Measurements from ENCODE around the gene PCGF2.

PCGF2 gene

DNA sequence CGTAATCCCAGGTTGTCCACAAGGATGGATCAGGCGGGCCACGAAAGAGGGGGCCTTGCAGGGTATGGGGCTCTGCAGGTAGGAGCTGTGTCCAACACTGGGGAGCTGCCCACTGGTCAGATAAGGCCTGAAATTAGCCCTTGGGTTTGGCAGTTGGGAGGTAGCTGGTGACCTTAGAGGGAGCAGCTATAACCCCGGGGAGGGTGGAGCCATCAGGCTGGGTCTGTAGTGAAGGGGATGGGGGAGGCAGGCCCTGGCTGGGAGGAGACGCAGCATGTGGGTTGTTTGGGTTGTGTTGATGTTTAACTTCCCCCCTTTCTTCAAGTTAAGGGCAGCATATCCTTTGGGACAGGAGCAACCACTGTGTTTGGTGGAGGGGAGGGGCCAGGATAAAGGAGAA is 37.2 kb downstream of the PCGF2 start:
- peaks cover 31% of the 10 kb centered on the region for H3K4me1 Mint-ChIP-seq (ENCODE audit: low read depth)

DNA sequence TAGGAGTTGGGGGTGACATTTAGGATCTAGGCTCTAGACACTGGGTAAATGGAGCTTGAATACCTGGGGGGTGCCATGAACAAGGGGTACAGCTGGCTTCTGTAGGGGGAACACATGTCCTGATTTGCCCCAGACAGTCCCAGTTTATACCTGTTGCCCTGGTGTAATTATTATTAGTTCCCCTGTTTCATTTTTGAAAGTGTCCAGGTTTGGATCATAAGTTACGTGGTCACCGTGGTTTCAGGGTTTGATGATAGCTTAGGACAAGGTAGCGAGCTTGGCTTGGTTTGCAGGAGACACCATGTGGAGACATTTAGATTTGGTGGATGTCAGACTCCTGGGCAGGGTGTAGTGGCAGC is 37.6 kb downstream of the PCGF2 start:
- Mint-ChIP-seq H3K9me3 (no peaks in the 10 kb centered on the region), H3K27ac (peak overlapping the region; percentile 22), H3K4me3 (no peak overlapping the region), H3K27me3 (ENCODE audit: low read depth) (no peaks in the 10 kb centered on the region), H3K4me1 (ENCODE audit: low read depth) (peaks cover 29% of the 10 kb centered on the region), H3K36me3 (ENCODE audit: low read depth) (peaks cover 55% of the 10 kb centered on the region)
- DNase-seq (ENCODE audit: low spot score), result no peak

More for the DNA sequence above, 37.2 kb downstream of the PCGF2 start:
- H3K4me3 Mint-ChIP-seq, result no peak overlapping the region
- H3K9me3 Mint-ChIP-seq, result no peaks in the 10 kb centered on the region
- no peak overlapping the region for H3K27ac Mint-ChIP-seq
- H3K27me3 Mint-ChIP-seq (ENCODE audit: low read depth), result no peaks in the 10 kb centered on the region
- H3K36me3 Mint-ChIP-seq (ENCODE audit: low read depth), result peaks cover 59% of the 10 kb centered on the region
- no peak for DNase-seq (ENCODE audit: low spot score)

DNA sequence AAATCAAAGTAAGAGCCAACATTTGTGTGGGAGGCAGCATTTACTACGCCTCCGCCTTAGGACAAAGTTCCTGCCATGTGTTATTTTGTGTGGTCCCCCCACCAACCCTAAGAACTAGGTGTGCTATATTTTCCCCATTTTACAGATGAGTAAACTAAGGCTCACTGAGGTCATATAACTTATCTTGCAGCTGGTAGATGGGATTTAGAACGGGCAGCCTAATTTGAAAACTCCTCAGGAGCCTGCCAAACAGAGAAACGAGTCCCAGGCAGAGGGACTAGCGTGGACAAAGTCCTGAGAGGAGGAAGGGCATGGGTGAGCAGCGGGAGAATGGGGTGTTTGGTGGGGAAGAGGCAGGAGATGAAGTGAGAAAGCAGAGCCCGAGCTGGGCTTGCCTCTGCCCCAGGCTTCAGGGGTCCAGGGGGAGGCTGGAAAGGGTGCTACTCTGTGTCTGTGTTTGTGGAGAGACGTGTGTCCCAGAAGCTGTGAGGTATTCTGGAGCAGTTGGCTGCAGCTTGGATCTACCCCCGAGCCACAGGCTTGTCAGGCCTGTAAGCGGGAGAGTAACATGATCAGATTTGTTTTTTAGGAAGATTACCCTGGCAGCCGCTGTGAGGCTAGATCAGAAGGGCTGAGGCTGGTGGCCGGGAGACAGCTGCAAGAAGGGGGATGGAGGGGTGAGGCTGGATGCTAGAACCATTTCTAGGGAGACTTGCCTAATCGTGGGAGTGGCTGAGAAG is 38.1 kb downstream of the PCGF2 start:
- no peaks in the 10 kb centered on the region for H3K27me3 Mint-ChIP-seq (ENCODE audit: low read depth)
- H3K4me1 Mint-ChIP-seq (ENCODE audit: low read depth), result peaks cover 29% of the 10 kb centered on the region
- no peak overlapping the region for H3K4me3 Mint-ChIP-seq
- DNase-seq (ENCODE audit: low spot score), result no peak
- peak overlapping the region; percentile 46 for H3K27ac Mint-ChIP-seq
- peaks cover 53% of the 10 kb centered on the region for H3K36me3 Mint-ChIP-seq (ENCODE audit: low read depth)
- H3K9me3 Mint-ChIP-seq, result no peaks in the 10 kb centered on the region

DNA sequence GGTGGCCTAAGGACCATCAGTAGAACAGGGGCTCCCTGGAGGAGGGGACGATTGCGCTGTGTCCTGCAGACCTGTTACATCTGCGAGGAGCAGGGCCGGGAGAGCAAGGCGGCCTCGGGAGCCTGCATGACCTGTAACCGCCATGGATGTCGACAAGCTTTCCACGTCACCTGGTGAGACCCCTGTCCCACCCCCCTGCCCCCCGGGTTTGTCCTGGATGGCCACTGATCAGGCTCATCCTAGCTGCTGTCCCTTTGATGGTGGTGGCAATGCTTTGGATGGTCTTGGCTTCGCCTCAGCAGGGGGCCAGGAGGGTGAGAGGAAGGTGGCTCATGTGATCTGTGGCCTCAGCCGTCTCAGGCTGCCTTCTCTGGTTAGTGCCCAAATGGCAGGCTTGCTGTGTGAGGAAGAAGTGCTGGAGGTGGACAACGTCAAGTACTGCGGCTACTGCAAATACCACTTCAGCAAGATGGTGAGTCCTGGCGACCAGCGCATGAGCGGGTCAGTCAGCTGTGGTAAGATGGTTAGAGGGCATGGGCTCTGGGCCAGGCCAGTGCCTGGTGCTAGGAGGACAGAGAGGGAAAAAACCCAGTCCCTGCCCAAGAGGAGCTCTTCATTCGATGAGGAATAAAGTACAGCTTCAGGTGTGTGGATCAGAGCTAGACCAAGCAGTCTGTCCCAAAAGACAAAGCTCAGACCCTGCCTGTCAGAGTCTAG is 38.9 kb downstream of the PCGF2 start:
- Mint-ChIP-seq H3K27me3 (ENCODE audit: low read depth) (no peaks in the 10 kb centered on the region), H3K9me3 (no peaks in the 10 kb centered on the region), H3K36me3 (ENCODE audit: low read depth) (peaks cover 49% of the 10 kb centered on the region), H3K4me1 (ENCODE audit: low read depth) (peaks cover 30% of the 10 kb centered on the region), H3K4me3 (no peak overlapping the region), H3K27ac (no peak overlapping the region)
- no peak for DNase-seq (ENCODE audit: low spot score)

DNA sequence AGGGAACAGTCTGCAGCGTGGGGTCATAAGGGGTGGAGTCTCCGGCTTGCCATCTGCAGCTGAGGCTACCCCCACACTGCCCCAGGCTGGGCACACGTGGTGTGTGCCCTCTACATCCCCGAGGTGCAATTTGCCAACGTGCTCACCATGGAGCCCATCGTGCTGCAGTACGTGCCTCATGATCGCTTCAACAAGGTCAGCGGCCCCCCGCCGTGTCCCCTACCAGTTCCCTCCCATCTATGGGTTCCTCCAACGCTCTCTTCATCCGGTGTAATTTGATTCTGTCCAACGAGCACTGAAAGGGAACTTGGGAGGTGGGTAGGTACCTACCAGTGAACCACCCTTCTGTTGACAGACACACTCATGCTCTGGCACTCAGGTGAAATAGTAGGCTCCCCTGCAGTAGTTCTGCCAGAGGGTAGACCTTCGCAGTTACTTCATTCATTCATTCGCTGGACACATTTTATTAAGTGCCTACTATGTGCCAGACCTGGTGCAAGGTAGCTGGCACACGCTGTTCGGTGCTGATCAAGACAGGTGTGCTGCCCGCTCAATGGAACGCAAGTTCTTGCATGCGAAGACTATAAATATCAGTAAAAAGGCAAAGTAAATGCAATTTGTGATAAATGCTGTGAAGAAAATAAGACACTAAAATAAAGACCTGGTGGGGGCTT is 40.3 kb downstream of the PCGF2 start:
- no peak for DNase-seq (ENCODE audit: low spot score)
- H3K27ac Mint-ChIP-seq, result no peak overlapping the region
- peaks cover 41% of the 10 kb centered on the region for H3K36me3 Mint-ChIP-seq (ENCODE audit: low read depth)

DNA sequence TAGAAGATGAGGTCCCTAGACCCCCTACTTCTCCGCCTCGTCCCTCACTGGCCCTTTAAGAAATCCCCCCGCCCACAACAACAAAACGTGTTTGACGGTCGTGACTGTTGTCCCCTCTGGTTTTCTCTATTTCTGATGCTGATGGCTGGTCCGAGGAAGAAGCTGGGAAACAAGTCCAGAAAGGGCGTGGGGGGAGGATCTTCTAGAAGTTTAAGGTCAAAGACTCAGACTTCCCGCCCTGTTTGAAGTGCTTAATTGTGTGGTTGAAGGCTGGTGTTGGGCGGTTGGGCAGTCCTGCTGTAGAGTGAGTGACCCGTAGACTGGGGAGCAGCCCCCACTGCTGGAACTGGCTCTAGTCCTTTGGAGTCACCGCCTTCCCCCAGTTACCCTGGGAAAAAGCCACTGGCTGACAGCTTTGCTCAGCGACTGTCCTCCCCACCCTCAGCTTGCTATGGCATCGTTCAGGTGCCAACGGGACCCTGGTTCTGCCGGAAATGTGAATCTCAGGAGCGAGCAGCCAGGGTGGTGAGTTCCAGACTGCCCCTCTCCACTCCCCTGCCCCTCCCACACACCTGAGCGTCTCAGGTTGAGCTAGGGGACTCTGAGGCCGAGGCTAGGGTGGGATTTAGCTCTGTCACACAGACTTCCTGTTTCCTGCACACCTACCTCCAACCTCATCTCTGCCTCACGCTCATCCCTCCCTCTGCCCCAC is 41.5 kb downstream of the PCGF2 start:
- Mint-ChIP-seq H3K36me3 (ENCODE audit: low read depth) (peaks cover 37% of the 10 kb centered on the region), H3K27me3 (ENCODE audit: low read depth) (no peaks in the 10 kb centered on the region)
- DNase-seq (ENCODE audit: low spot score), result peak; percentile 13

More for the DNA sequence above, 40.3 kb downstream of the PCGF2 start:
- Mint-ChIP-seq H3K4me1 (ENCODE audit: low read depth) (peaks cover 34% of the 10 kb centered on the region), H3K4me3 (peak overlapping the region; percentile 89), H3K27me3 (ENCODE audit: low read depth) (no peaks in the 10 kb centered on the region), H3K9me3 (no peaks in the 10 kb centered on the region)

DNA sequence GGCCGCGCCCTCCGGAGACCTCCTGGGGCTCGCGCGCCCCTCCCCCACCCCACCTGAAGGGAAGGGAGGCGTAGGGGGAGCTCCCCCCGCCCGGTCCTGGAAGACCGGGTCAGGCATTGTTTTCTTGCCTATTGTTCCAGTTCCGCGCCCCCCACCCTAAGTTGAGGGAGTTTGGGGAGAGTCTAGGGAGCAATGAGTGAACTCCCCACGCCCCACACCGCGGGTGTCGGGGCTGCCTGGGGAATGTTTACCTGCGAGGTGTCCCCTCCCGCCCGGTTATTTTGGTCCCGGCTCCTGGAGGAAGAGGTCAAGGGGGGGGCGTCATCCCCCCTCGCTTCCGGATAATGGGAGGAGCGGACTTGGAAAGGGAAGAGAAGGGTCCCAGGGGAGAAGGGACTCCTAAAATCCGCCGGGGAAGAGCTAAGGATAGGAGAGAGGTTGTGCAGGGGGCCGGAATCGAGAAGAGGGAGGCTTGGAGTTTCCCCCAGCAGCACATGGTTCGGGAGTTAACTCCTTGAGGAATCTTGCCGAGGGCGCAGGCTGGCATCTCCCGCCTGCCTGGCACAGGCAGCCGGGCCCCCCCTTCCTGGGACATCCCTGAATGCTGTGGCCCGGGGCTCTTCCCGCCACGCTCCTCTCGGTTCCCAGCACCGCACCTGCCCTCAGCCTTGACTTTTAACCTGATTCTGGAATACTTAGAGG is 42.2 kb downstream of the PCGF2 start:
- H3K36me3 Mint-ChIP-seq (ENCODE audit: low read depth), result peaks cover 30% of the 10 kb centered on the region
- peak overlapping the region; percentile 88 for H3K27ac Mint-ChIP-seq
- no peaks in the 10 kb centered on the region for H3K9me3 Mint-ChIP-seq
- H3K4me1 Mint-ChIP-seq (ENCODE audit: low read depth), result peaks cover 43% of the 10 kb centered on the region
- peak overlapping the region; percentile 89 for H3K4me3 Mint-ChIP-seq
- no peak for DNase-seq (ENCODE audit: low spot score)
- H3K27me3 Mint-ChIP-seq (ENCODE audit: low read depth), result no peaks in the 10 kb centered on the region

More for the DNA sequence above, 41.5 kb downstream of the PCGF2 start:
- Mint-ChIP-seq H3K9me3 (no peaks in the 10 kb centered on the region), H3K4me1 (ENCODE audit: low read depth) (peaks cover 36% of the 10 kb centered on the region), H3K4me3 (peak overlapping the region; percentile 89), H3K27ac (peak overlapping the region; percentile 88)

DNA sequence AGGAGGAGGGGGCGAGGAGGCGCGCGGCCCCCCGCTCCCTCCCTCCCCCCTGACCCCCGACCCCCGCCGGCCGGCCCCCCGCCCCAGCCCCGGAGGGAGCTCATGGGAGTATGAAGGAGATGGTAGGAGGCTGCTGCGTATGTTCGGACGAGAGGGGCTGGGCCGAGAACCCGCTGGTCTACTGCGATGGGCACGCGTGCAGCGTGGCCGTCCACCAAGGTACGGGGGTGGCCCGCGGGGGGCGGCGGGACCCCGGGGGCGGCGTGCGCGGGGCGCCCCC is 42.7 kb downstream of the PCGF2 start:
- Mint-ChIP-seq H3K4me3 (peak overlapping the region; percentile 60), H3K4me1 (ENCODE audit: low read depth) (peaks cover 40% of the 10 kb centered on the region), H3K27ac (peak overlapping the region; percentile 9), H3K27me3 (ENCODE audit: low read depth) (no peaks in the 10 kb centered on the region), H3K9me3 (no peaks in the 10 kb centered on the region), H3K36me3 (ENCODE audit: low read depth) (peaks cover 26% of the 10 kb centered on the region)
- peak; percentile 21 for DNase-seq (ENCODE audit: low spot score)

DNA sequence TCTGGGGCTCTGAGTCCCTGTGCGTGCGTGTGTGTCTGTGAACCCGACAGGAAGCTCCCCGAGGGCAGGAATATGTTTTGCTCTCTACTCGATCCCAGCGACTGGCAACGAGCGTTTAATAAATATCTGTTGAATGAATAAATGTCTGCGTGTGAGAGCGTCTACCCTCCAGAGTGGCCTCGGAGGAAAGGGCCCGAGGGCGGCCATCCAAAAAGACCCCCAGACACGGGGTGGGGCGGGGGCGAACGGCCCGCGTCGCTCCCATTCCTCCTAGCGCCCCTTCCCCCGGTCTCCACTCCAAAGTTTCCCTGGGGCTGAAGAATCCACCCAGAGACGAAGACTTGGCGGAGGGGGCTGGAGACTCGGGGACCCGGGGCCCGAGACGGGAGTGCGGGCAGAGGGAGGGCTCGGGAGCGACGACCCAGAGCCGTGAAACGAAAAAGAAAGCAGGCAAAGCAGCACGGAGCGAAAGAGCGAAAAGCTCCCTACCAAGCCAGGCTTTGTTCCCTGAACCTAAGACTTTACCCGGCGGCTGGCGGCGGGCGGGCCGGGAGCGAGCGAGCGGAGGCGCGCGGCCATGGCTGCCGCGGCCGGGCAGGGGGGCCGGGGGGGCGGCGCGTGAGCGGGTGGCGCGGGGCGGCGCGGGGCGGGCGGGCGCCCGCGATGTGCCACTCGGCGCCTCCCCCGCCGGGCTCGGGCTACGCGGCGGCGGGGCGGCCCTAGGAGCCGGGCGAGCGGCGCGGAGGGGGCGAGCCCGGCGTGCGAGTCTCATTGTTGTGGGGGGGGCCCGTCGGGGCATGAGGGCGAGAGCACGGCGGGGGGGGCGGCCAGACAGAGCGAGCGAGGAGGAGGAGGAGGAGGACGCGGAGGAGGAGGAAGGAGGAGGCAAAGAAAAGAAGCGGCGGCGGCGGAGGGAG is 43.3 kb downstream of the PCGF2 start, which contains the start of gene MLLT6:
Gene MLLT6 (plus strand): TSS at position 668 of the 917 bp plus-strand sequence. CDS start 360 bp downstream, outside the sequence.
- Mint-ChIP-seq H3K36me3 (ENCODE audit: low read depth) (peaks cover 20% of the 10 kb centered on the region), H3K27me3 (ENCODE audit: low read depth) (no peaks in the 10 kb centered on the region), H3K4me1 (ENCODE audit: low read depth) (peaks cover 40% of the 10 kb centered on the region), H3K27ac (peak within 1 kb of the TSS; percentile 97), H3K9me3 (no peaks in the 10 kb centered on the region), H3K4me3 (peak within 1 kb of the TSS; percentile 94)
- DNase-seq (ENCODE audit: low spot score), result peak; percentile 65

DNA sequence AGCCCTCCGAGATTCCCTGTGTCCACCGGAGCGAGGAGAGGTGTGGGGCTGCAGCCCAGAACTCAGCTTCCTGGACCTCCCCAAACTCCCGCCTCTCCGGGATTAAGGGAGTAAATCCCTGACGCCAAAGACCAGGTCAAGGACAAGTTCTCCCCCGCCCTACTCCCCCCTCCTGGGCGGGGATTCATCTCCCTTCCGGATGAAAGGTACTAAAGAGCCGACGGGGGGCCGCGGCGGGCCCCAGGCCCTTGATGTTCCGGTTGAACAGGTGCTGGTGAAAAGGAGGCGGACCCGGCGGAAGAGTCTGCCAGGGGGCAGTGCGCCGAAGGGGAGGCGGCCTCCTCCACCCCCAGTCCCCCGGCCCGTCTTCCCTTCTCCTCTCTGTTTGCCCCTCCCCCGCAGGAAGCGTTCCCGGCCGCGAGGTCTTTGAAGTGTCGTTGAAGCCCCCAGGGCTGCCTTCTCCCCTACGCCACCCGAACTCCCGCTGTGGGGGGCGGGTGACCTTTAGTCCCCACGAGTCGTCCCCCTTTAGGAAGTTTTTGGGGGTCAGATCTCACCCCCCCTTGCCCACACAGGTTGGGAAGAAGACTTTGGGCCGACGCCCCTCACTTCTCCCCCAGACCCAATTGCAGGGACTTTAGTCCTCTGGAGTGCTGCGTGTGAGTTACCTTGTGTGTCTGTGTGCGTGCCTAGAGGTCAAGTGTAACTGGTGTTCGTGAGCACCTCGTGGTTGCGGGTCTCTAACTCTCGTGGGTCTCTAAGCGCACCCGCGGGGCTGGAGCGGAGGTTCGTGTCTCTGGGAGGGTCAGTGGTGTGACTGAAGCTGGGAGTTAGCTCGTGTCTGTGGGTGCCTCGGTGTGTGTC is 44.2 kb downstream of the PCGF2 start:
- Mint-ChIP-seq H3K36me3 (ENCODE audit: low read depth) (peaks cover 14% of the 10 kb centered on the region), H3K9me3 (no peaks in the 10 kb centered on the region), H3K27me3 (ENCODE audit: low read depth) (no peaks in the 10 kb centered on the region), H3K27ac (peak overlapping the region; percentile 97), H3K4me1 (ENCODE audit: low read depth) (peaks cover 39% of the 10 kb centered on the region), H3K4me3 (peak overlapping the region; percentile 94)
- DNase-seq (ENCODE audit: low spot score), result peak; percentile 79

DNA sequence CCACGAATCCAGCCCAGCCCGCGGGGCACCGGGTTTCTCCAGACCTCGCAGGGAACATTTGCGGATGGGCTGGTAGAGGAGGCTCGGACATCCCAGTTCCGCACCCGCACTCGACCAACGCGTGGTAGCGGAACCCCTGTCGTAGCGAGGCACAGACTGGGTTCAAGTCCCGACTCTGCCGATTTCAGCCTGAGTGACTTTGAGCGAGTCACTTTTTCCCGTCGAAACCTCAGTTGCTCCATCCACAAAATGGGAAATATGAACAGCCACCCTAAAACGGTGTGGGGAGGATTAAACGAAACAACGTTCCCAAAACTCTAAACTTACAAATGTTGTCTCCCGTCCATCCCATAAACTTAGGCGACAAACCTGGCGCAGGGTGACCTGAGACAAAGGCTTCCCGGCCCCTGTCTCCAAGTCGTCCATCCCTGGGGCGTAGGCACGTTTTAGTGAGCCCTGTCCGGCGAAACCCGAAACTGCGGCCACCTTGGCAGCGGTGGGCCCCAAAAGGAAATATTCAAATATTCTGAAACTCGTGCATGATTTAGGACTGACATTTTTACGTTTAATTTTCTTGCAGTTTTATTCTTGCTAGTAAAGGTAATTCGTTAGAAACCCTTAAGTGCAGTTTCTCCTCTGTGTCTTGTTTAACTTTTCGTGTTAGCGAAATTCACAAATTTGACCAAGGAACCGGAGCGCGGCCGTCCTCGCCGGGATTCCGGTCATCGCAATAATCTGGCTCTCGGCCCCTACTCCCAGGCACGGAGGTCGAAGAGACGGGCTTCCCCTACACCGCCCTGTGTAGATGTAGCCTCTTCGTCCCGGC is 45.0 kb downstream of the PCGF2 start:
- H3K36me3 Mint-ChIP-seq (ENCODE audit: low read depth), result peaks cover 12% of the 10 kb centered on the region
- no peak for DNase-seq (ENCODE audit: low spot score)
- H3K4me3 Mint-ChIP-seq, result peak overlapping the region; percentile 94
- H3K27ac Mint-ChIP-seq, result peak overlapping the region; percentile 97
- H3K9me3 Mint-ChIP-seq, result no peaks in the 10 kb centered on the region
- H3K27me3 Mint-ChIP-seq (ENCODE audit: low read depth), result no peaks in the 10 kb centered on the region
- H3K4me1 Mint-ChIP-seq (ENCODE audit: low read depth), result peaks cover 39% of the 10 kb centered on the region

Data from T-helper 2 cell treated with Interferon-gamma antibody and Interleukin-4, amounts not matched to agents 5 μg/mL and 100 μg/mL, for 36 hours (primary cell).